ENCODE measurements around the gene CTDSP1. TPM values are rescaled to one million over a fixed set of nuclear protein-coding genes. Genes with fewer than 3 reads are reported as not detected.

The CTDSP1 gene
- polyA plus RNA-seq, 1 experiment = 166 TPM

- Histone ChIP-seq H3K36me3 (ENCODE audit: control insufficient read depth, insufficient read depth, low read length) (no peaks in the 10 kb centered on the region), H3K4me3 (ENCODE audit: low read depth, low read length) (no peak overlapping the region), H3K27me3 (ENCODE audit: control insufficient read depth, insufficient read depth, low read length) (no peaks in the 10 kb centered on the region)
- CTCF ChIA-PET = interaction anchor here (1.6 kb wide), 1 partner anchor 73 kb away, joined by 4 read pairs; no protein-coding TSS in a partner anchor
- no peak for TF ChIP-seq CTCF (IDR thresholded peaks at IDR 0.05; ENCODE audit: insufficient read depth, low read depth, low read length)
- no peak for DNase-seq (ENCODE audit: low read depth)
- POLR2A ChIA-PET = no interaction called here
Measured at GRCh38 chr2:218371983-218372350, 27.7 kb upstream of the CTDSP1 start.

- H3K27me3 ChIP-seq (ENCODE audit: control insufficient read depth, insufficient read depth, low read length) = peaks cover 2% of the 10 kb centered on the region; the same call in 1 of the 2 replicates
- no peak overlapping the region for H3K4me3 ChIP-seq (ENCODE audit: low read depth, low read length)
- POLR2A ChIA-PET = no interaction called here
- no peak for TF ChIP-seq CTCF (IDR thresholded peaks at IDR 0.05; ENCODE audit: insufficient read depth, low read depth, low read length)
- CTCF ChIA-PET = no interaction called here
- DNase-seq (ENCODE audit: low read depth) = no peak
- H3K36me3 ChIP-seq (ENCODE audit: control insufficient read depth, insufficient read depth, low read length) = no peaks in the 10 kb centered on the region
Measured at GRCh38 chr2:218374795-218375194, 24.9 kb upstream of the CTDSP1 start.

- TF ChIP-seq CTCF (IDR thresholded peaks at IDR 0.05; ENCODE audit: insufficient read depth, low read depth, low read length) = no peak
- POLR2A ChIA-PET = no interaction called here
- no peaks in the 10 kb centered on the region for H3K36me3 ChIP-seq (ENCODE audit: control insufficient read depth, insufficient read depth, low read length)
- H3K4me3 ChIP-seq (ENCODE audit: low read depth, low read length) = no peak overlapping the region
- peaks cover 2% of the 10 kb centered on the region; the same call in 1 of the 2 replicates for H3K27me3 ChIP-seq (ENCODE audit: control insufficient read depth, insufficient read depth, low read length)
- DNase-seq (ENCODE audit: low read depth) = peak; percentile 57
- CTCF ChIA-PET = interaction anchor here (1.1 kb wide), 1 partner anchor 18 kb away, joined by 3 read pairs; the partner anchor contains the start of gene CATIP
Measured at GRCh38 chr2:218375212-218375611, 24.5 kb upstream of the CTDSP1 start.

- ChIA-PET CTCF (no interaction called here), POLR2A (no interaction called here)
- H3K36me3 ChIP-seq (ENCODE audit: control insufficient read depth, insufficient read depth, low read length) = no peaks in the 10 kb centered on the region
- DNase-seq (ENCODE audit: low read depth) = no peak
- no peak overlapping the region for H3K4me3 ChIP-seq (ENCODE audit: low read depth, low read length)
- H3K27me3 ChIP-seq (ENCODE audit: control insufficient read depth, insufficient read depth, low read length) = peaks cover 7% of the 10 kb centered on the region
- no peak for TF ChIP-seq CTCF (IDR thresholded peaks at IDR 0.05; ENCODE audit: insufficient read depth, low read depth, low read length)
Measured at GRCh38 chr2:218378053-218378452, 21.6 kb upstream of the CTDSP1 start.

- DNase-seq (ENCODE audit: low read depth) = no peak
- peaks cover 9% of the 10 kb centered on the region for H3K27me3 ChIP-seq (ENCODE audit: control insufficient read depth, insufficient read depth, low read length)
- ChIA-PET CTCF (interaction anchor here (1.2 kb wide), 1 partner anchor 26 kb away, joined by 3 read pairs; the partner anchor contains the start of gene CATIP), POLR2A (no interaction called here)
- TF ChIP-seq CTCF (IDR thresholded peaks at IDR 0.05; ENCODE audit: insufficient read depth, low read depth, low read length) = no peak
- H3K4me3 ChIP-seq (ENCODE audit: low read depth, low read length) = no peak within 1 kb of the TSS
- H3K36me3 ChIP-seq (ENCODE audit: control insufficient read depth, insufficient read depth, low read length) = no peaks in the 10 kb centered on the region
Measured at GRCh38 chr2:218381916-218382366, 17.7 kb upstream of the CTDSP1 start, which contains the start of gene SLC11A1. SLC11A1 (plus strand) TSS chr2:218382273; CDS start chr2:218382369, 96 bp downstream.

Measured in BJ (cell line).